Adrenal gland (tissue), 12 donors: ENCODE measurements around the gene FKBP2. TPM values are rescaled to one million over a fixed set of nuclear protein-coding genes. Genes with fewer than 3 reads are reported as not detected.
A peak's percentile ranks its signal among the peaks of the same experiment; 100 is the strongest.

ENCODE experiments used
- DNase-seq, 7 donors: peaks; one replicate each; pipeline ENCODE4 v3.0.0-alpha.2; 2019 to 2020
- H3K27ac ChIP-seq, 5 donors: fragments of 200-600 bp; sonication (generic) in 4 of 5; 1 replicate in 3 of 5; 2 replicates in 2 of 5; pipeline versions ENCODE4 v1.5.1 to v1.8.0; 2016 to 2020; ENCODE audit warnings: mild to moderate bottlenecking in 1 of 5
- H3K27me3 ChIP-seq: fragments of 200-600 bp; 2 replicates; pipeline ENCODE4 v1.8.0; 2021
- H3K36me3 ChIP-seq, 2 donors: fragments of 200-600 bp; replicated peaks in 1 of 2; 1 replicate in 1 of 2; 2 replicates in 1 of 2; pipeline versions ENCODE4 v1.5.1 to v1.8.0; 2018 to 2022
- H3K4me1 ChIP-seq, 2 donors: fragments of 200-600 bp; replicated peaks in 1 of 2; 1 replicate in 1 of 2; 2 replicates in 1 of 2; pipeline versions ENCODE4 v1.5.1 to v1.8.0; 2018 to 2021
- H3K4me3 ChIP-seq, 4 donors: fragments of 200-600 bp; sonication (generic) in 3 of 4; one replicate each; pipeline ENCODE4 v1.5.1; 2016 to 2018
- H3K9me3 ChIP-seq, 3 donors: fragments of 200-600 bp; sonication (generic) in 1 of 3; replicated peaks in 1 of 3; 1 replicate in 2 of 3; 2 replicates in 1 of 3; pipeline versions ENCODE4 v1.5.1 to v1.8.0; 2016 to 2021
- CTCF ChIP-seq, 6 experiments: fragments of 450-650 bp in 4 of 6; fragments of 200-600 bp in 2 of 6; sonication (generic) in 1 of 6; IDR thresholded peaks; 1 replicate in 5 of 6; 2 replicates in 1 of 6; pipeline versions ENCODE4 v1.5.1 to v1.8.0; 2016 to 2021; ENCODE audit warnings: antibody characterized with exemption in 6 of 6, mild to moderate bottlenecking in 2 of 6, moderate library complexity in 1 of 6
- POLR2A ChIP-seq, 2 donors: fragments of 450-650 bp; IDR thresholded peaks; one replicate each; pipeline ENCODE4 v1.6.1; 2017; ENCODE audit warnings: antibody characterized with exemption in 2 of 2, mild to moderate bottlenecking in 2 of 2, moderate library complexity in 1 of 2
- WGBS, 4 donors: extraction: QIAGEN DNeasy Blood & Tissue Kit in 2 of 4; methylation state at CpG; one replicate each; pipeline versions ENCODE4 v1.1.5 to v1.1.7; 2013 to 2017; 5-methylcytosine and 5-hydroxymethylcytosine counted together
- intact Hi-C, 2 donors: fragments of 100-400 bp; cut with DNase I; formaldehyde crosslinking; loops; one replicate each; pipeline versions ENCODE4 v1.14.1 to v1.15.0; 2022 to 2023
- polyA plus RNA-seq, 3 donors: library from polyadenylated mRNA; stranded (reverse); fragments of 200-250 nt in 2 of 3; fragments of 350-450 nt in 1 of 3; fragmentation: Illumina TruSeq in 1 of 3; extraction: RNeasy Lipid Tissue Mini Kit (QIAGEN cat#74804) in 1 of 3; gene quantifications; one replicate each; pipeline ENCODE4 v1.2.3, GENCODE V29; 2013 to 2014
- total RNA-seq, 9 donors: library from RNA; depleted of rRNA in 4 of 9; stranded (reverse); fragments of >200 nt in 4 of 9; fragments of 120-200 nt in 1 of 9; fragmentation: NEBNext Ultra II Directional in 1 of 9; extraction: Animal tissue kit (Norgen Biotek cat#: 25700) in 1 of 9; gene quantifications; one replicate each; pipeline versions ENCODE4 v1.1.0 to v1.2.4, GENCODE V29; 2013 to 2023
- donor health status: healthy with polysubstance abuse.
- donor health status: Bipolar disorder and iron deficiency.
- donor health status: DM: yes; HTN: yes; CAD: no.
- donor health status: DM: no; HTN: no; CAD: no.
- donor health status: DM: no; HTN: no; CAD: no.
- donor health status: DM: yes; HTN: yes; CAD: no.

The FKBP2 gene
- total and polyA plus RNA-seq, 12 donors, result 76.1 to 812 (median 106) TPM

GRCh38 chr11:64218628-64219353 is 22.1 kb upstream of the FKBP2 start:
- DNase-seq, result peak in 1 of 7 donors; percentile 10
- WGBS, 4 donors, result 66 to 74% (median 73%) methylated on average over 4 to 11 of the region's 11 CpGs
- intact Hi-C loops, result no loop called here

GRCh38 chr11:64219354-64219684 is 21.6 kb upstream of the FKBP2 start:
- intact Hi-C loops, result no loop called here
- Histone ChIP-seq H3K27me3 (no peaks in the 10 kb centered on the region), H3K9me3 (no peaks in the 10 kb centered on the region), H3K27ac (no peak overlapping the region), H3K36me3 (peaks cover 0 to 12% of the 10 kb centered on the region in 2 donors), H3K4me3 (no peak overlapping the region), H3K4me1 (no peaks in the 10 kb centered on the region)
- no peak for TF ChIP-seq CTCF (IDR thresholded peaks at IDR 0.05)
- TF ChIP-seq POLR2A (IDR thresholded peaks at IDR 0.05), result no peak
- peak in 1 of 7 donors; percentile 27 for DNase-seq
- 20 to 80% (median 76%) methylated on average over 1 to 7 of the region's 7 CpGs for WGBS, 4 donors

More at GRCh38 chr11:64218628-64219353, 22.1 kb upstream of the FKBP2 start:
- no peaks in the 10 kb centered on the region for H3K9me3 ChIP-seq
- H3K4me3 ChIP-seq, result no peak overlapping the region
- no peaks in the 10 kb centered on the region for H3K4me1 ChIP-seq
- H3K27me3 ChIP-seq, result no peaks in the 10 kb centered on the region
- H3K36me3 ChIP-seq, result peaks cover 0 to 11% of the 10 kb centered on the region in 2 donors
- TF ChIP-seq POLR2A (IDR thresholded peaks at IDR 0.05), result no peak
- TF ChIP-seq CTCF (IDR thresholded peaks at IDR 0.05), result no peak
- H3K27ac ChIP-seq, result no peak overlapping the region

- no peak for DNase-seq
- Histone ChIP-seq H3K4me1 (peaks cover 0 to 3% of the 10 kb centered on the region in 2 donors), H3K9me3 (no peaks in the 10 kb centered on the region), H3K27ac (no peak overlapping the region), H3K4me3 (no peak overlapping the region), H3K36me3 (peaks cover 0 to 12% of the 10 kb centered on the region in 2 donors), H3K27me3 (no peaks in the 10 kb centered on the region)
- TF ChIP-seq POLR2A (IDR thresholded peaks at IDR 0.05) (no peak), CTCF (IDR thresholded peaks at IDR 0.05) (no peak)
- intact Hi-C loops, result no loop called here
- 73 to 86% (median 79%) methylated on average over 5 to 10 of the region's 10 CpGs for WGBS, 4 donors
Measured at GRCh38 chr11:64219755-64220154, 21.1 kb upstream of the FKBP2 start.

- Histone ChIP-seq H3K36me3 (peaks cover 0 to 12% of the 10 kb centered on the region in 2 donors), H3K4me1 (peaks cover 0 to 8% of the 10 kb centered on the region in 2 donors), H3K9me3 (no peaks in the 10 kb centered on the region), H3K27ac (no peak overlapping the region), H3K27me3 (no peaks in the 10 kb centered on the region), H3K4me3 (no peak overlapping the region)
- intact Hi-C loops, result no loop called here
- no peak for DNase-seq
- WGBS, 4 donors, result 66 to 90% (median 79%) methylated on average over 2 to 17 of the region's 17 CpGs
- no peak for TF ChIP-seq POLR2A (IDR thresholded peaks at IDR 0.05)
- TF ChIP-seq CTCF (IDR thresholded peaks at IDR 0.05), result no peak
Measured at GRCh38 chr11:64220271-64220670, 20.6 kb upstream of the FKBP2 start.
